ENCODE data around the gene GRWD1.
"Not testable (repeated sequence)": the region's sequence is repeated elsewhere in the genome, so short reads cannot be mapped to it uniquely, and the experiment has no call there.

The GRWD1 gene

DNA sequence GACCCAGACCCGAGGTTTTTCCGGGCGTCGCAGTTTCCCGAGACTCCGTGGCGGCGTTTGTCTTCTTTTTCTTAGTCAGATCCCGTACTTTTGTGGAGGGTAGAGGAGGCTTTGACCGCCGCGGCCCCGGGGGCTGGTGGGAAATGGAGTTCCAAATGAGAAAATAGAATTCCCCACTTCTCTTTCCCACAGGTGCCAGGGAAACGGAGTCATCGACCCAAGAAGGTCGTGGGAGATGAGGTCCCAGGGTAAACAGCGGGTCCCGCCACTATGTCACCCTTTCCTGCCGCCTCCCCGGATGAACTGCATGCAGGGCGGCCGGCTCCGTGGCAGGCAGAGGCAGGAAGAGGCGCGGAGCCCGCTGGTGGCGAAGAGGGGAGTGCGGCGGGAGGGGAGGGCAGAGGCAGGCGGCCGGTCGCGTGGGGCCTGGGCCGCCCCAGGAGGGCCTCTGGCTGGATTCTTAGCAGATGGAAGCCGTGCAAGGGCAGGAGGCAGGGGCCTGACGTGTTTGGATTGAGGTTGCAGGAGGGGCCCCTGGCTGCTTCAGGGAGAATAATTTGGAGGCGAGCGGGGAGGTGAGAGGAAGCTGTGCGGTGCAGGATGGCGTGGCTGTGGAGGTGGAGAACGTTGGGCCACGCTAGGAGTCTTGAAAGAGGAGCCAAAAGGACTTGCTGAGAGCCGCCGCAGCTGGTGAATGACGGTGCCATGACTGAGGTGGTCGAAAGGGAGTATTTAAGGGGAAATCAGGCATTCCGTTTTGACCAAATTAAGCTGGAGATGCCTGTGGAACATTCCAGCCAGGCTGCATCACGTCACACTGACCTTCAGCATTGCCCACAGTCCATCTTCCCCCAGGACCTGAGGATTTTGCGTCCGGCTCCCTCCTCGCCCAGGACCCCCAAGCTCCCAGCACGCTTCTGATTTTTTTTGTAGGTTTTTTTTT is 35.0 kb downstream of the GRWD1 start:
- DNase-seq, result no peak

DNA sequence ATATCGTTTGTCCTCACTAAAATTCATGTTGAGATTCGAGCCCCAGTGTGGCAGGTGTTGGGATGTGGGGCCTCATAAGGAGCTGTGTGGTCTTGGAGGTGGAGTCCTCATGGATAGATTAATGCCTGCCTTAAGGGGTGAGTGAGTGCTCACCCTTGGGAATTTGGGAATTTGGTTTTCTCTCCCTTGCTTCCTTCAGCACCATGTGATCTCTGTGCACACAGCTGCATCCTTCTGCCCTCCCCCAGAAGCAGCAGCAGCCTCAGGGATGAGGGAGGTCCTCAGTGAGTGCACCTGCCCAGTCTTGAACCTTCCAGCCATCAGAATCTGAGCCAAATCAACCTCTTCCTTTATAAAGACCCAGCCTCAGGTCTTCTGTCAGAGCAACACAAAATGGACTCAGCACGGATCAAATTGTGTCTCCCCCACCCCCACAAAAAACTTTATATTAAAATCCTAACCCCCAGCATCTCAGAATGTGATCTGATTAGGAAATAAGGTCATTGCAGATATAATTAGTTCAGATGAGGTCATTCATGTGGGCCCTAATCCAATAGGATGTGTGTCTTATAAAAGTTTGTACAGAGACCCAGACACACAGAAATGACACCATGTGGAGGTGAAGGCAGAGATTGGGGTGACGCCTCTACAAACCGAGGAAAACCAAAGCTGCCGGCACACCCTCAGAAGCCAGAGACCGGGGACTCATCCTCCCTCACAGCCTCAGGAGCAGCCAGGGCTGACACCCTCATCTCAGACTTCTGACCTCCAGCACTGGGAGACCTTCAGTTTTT is 36.3 kb downstream of the GRWD1 start:
- DNase-seq, result no peak

DNA sequence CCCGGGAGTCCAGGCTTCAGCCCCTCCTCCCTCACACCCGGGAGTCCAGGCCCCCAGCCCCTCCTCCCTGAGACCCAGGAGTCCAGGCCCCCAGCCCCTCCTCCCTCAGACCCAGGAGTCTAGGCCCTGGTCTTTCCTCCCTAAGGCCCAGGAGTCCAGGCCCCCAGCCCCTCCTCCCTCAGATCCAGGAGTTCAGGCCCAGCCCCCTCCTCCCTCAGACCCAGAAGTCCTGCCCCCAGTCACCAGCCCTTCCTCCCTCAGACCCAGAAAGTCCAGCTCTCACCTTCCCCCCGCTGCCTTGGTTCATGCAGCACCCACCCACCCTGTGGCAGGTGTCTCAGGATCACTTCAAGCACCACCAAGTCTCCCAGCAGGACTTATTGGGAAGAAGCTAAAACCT is 37.5 kb downstream of the GRWD1 start:
- no peak for DNase-seq

DNA sequence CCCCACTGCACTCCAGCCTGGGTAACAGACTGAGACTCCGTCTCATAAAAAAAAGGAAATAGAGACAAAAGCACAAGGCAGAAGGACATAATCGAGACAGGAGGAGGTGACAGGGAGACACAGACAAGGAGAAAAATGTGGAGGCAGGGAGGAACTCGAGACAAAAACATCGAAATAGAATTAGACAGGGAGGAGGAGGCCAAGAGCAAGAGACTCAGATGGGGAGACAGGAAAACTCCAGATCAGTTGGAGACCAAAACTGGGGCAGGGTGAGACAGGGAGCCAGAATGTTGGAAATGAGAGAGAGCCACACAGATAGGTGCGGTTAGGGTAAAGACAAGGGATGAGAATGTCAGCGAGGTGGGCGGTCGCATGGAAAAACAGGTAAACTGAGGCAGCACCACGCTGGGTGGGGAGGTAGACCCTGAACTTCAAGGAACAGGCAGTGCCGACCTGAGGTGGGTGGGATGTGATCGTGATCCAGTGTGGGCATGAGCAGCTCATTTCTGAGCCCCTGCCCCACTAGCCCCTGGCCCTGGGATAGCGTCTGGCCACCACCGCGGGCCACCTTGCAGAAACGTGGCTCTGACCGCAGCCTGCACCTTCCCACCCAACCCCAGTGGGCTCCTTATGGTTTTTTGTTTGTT is 38.6 kb downstream of the GRWD1 start:
- DNase-seq, result no peak

DNA sequence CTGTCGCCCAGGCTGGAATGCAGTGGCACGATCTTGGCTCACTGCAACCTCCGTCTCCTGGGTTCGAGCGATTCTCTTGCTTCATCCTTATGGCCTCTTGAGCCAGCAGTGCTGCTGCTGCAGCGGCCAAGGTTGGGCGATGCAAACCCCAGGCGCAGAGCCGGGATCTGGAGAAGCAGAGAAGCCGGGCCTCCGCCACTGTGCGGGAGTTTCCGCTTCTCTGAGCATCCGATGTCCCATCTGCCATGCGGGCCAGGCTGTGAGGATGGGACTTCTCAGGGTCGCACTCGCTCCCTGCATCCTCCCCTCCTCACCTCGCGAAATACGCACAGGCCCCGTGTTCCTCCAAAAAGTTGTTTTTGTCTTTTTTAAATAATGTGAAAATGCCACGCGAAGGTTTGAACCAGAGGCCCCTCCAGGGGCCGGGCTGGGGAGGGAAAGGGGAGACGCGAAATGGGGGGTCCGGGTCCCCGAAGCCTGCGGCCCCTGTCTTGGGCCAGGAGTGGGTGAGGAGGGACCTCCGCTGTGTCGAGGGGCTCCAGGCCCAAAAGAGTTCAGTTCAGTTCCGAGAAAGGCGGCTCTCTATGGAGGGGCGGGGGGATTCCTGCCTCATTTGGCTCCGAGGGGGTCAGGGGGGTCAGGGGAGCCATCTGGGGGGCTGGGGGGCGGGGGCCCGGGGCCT is 39.3 kb downstream of the GRWD1 start:
- DNase-seq, result no peak

DNA sequence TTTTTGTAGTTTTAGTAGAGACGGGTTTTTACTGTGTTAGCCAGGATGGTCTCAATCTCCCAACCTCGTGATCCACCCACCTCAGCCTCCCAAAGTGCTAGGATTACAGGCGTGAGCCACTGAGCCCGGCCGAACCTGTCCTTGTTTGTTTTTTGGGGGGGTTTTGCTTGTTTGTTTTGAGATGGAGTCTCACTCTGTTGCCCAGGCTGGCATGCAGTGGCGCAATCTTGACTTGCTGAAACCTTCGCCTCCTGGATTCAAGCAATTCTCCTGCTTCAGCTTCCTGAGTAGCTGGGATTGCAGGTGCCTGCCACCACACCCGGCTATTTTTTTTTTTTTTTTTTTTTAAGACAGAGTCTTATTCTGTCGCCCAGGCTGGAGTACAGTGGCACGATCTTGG is 40.9 kb downstream of the GRWD1 start:
- not testable (repeated sequence) for DNase-seq

DNA sequence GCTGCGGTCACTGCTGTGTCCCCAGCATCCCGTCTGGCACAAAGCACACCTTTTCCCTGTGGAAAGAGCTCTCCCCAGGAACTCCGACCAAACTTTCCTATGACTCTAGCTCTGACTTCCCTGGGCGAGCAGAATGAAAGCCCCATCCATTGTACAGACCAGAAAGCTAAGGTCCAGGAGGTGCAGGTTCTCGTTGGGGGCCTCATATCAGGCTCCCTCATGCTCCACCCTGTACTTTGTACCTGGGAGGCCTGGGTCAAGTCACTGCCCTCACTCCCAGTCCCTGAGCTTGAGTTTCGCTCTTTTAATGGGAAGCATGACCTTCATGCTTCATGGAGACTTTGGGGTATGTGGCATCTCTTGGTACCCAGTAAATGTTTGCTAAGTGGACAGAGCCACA is 41.8 kb downstream of the GRWD1 start:
- no peak for DNase-seq

DNA sequence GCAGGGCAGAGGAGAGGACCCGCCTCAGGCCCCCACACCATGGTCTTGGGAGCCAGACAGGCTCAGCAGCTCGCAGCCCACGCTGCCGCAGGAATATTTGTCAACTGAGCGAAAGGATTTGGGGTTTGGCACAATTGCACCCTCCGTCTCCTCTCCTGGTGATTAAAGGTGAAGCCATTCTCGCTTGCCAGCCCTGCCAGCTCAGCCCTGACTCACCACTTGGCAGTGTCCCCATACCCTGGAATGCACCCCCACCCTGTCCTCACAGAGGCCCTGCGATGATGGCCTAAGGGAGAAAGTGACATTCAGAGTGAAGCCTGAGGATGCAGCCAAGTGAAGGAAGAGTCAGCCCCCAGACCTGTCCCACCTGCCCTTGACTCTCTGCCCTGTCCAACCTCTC is 42.2 kb downstream of the GRWD1 start:
- no peak for DNase-seq

DNA sequence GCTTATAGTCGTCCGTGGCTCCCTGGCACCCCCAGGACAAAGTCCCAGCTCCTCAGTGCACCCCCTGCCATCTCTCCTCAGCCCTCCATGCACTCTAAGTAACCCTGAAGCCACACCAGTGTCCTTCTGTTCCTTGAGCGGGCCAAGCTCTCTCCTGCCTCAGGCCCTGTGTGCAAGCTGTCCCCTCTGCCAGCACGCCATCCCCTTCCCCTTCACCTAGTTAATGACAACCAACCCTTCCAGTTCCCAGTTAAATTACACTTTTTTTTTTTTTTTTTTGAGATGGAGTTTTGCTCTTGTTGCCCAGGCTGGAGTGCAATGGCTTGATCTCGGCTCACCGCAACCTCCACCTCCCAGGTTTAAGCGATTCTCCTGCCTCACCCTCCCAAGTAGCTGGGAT is 42.7 kb downstream of the GRWD1 start:
- DNase-seq, result not testable (repeated sequence)

DNA sequence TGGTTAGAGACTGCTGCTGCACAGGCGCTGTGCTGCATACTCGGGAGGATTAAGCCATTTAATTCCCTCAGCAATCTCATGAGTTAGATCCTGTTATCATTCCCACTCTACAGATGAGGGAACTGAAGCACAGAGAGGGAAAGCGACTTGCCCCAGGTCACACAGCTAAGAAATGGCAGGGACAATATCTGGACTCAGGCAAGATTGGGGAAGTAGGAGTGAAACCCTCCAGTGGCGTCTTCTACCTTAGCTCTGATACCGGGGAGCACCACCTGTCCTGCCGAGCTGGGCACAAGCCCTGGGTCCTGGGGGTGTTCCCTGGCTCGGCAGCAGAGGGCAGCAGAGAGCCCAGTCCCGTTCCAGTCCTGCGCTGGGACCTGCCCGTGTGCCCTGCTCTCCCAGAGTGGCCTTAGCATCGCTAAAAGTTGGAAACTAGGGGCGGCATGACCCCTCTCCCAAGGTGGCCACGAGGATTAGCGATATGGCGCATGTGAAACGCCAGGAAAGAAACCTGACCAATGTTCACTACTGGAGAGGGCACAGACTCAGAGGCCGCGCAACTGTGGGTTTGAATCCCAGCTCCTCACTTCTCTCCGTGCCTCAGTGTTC is 43.9 kb downstream of the GRWD1 start:
- peak; percentile 4 for DNase-seq

DNA sequence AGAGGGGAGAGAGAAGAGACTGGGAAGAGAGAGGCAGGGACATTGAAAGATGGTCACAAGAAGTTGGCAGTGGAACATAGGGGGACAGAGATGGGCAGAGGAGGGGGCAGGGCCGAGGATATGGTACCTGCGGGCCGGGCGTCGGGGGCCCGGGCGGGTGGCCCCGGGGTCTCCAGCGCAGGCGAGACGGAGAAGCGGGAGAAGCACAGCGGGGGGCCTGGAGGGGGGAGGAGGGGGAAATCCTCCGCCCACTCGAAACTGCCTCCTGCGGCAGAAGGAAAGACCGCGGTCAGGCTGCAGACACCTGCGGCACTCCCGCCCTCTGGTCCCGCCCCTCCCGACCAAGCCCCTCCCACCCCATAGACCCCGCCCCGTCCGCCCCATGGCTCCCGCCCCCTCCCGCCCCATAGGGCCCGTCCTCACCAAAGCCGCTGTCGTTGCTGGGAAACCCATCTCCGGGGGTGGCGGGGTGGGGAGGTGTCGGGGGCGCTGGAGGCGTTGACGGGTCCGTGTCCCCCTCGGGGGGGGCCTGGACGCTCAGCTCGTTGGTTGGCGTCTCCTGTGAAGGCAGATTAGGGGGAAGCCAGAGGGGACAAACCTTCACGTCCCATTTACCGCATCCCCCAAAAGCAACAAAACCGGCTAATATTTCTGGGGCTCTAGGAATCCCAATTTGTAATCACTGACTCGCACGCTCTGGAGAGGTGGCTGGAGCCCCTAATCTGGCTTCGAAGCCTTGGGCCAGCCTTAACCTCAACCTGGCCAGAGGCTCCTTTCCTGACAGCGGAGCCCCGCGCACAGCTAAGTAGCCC is 45.4 kb downstream of the GRWD1 start:
- DNase-seq, result peak; percentile 8

DNA sequence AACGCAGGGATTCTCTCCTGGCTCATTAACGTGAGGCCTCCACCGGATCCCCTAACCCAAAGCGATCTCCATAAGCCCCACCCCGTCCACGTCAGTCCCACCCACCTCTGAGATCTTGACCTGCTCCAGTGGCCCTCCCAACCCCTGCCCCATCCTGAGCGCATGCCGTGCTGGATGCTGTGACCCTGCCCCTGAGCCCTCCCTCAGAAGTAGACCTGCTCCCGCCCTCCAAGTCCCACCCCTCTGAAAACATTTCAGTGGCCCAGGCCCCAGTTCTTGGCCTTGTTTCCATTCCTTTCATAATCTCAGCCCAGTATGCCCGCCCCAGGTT is 46.0 kb downstream of the GRWD1 start:
- DNase-seq, result no peak

DNA sequence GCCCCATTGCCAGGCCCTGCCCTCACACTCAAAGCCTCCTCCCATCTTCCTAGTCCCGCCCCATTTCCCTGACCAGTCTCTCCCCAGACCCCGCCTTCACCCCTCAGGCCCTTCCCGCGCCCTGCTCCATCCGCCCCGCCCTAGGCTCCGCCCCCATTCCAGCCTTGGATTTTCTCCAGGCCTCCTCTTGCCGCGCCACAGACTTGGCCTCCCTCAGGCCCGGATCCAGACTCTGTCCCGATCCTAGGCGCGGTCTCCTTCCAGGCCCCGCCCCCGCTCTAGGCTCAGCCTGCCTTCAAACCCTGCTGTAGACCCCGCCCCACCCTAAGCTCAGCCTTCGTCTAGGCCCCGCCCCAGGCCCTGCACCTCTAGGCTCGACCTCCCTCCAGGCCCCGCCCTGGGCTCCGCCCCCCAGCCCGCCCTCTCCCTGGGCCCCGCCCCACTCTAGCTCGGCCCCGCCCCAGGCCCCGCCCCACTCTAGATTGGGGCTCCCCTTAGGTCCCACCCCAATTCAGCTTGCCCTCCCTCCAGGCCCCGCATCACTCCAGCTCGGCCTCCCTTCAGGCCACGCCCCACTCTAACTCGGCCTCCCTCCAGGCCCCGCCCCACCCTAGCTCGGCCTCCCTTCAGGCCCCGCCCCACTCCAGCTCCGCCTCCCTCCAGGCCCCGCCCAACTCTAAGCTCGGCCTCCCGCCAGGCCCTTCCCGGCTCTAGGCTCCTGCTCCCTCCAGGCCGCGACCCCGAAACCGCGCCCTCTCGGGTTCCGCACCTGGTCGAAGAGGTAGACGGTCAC is 47.3 kb downstream of the GRWD1 start:
- peak; percentile 94 for DNase-seq

DNA sequence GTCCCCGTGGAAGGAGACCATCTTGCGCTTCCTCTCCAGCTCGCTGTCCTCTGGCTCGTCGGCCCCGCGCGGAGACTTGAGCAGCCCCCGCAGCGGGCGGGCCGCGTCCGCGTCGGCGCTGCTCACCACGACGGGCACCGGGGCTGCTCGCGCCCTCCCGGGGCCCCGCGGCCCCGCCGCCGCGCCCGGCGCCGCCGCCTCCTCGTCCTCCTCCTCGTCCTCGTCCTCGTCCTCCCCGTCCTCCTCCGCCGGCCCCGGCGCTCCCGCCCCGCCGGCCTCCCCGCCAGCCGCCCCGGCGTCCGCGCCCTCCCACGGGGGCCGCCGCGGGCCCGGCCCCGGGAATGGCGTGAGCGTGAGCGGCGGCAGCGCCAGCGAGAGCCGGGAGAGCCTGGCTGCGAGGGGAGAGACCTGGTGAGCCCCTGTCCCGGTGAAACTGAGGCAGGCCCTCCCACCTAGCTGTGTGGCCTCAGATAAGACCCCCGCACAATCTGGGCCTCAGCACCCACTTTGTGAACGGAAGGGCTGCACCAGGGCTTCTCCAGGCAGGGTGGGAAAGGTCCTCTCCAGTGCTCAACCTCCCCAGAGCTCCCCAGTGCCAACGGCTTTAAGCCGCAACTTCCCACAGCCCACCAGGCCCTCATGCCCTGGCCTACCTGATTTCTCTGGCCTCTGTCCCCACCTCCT is 48.1 kb downstream of the GRWD1 start:
- DNase-seq, result no peak

DNA sequence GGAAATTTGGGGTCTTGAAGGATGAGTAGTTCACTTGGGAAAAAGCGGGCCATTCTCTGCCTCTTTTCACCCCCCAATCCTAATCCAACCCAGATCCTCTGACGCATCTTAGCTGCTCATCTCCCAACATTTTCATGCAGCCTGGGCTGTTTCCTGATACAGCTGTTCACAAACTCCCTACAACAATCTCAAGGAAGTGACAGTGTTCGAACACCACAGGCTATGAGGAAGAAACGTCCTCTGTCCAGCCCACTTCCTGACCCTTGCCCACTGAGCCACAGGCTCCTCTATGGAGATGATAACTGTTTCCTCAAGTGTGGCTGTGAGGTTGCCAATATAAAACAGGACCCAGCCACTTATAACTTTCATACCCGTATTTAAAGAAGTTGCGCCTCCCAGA is 49.6 kb downstream of the GRWD1 start:
- no peak for DNase-seq

DNA sequence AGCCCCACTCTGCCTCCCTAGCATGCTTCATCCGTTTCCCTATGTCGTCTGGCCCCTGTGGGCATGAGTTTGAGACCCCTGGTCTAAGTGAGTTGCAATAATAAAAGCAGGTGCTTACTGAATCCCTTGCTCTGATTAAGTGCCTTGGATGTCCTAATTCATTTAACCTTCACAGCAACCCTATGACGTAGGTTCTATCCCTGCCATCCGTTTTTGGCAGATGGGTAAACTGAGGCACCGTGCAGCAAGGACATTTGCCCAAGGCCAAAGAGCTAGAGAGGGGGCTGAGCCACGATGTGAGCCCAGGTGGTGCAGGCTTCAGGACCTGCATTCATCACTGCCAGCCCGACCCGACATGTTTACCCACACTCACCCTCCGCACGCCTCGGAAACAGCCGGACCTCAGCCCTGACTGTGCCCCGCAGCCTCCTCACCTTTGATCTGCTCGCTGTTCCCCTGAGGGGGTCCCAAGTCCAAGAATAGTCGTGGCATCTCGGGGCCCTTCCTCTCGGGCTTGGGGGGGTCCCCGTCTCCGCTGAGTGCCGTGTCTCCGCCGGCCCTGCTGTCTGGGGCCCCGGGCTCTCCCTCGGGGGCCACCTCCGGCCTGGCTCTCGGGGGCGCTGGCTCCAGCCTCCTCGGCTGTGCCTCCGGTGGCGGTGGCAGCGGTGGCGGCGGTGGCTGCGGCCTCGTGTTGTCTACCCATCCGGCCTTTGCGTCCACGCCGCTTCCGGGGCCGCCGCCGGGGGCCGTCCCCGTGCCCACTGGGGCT is 51.4 kb downstream of the GRWD1 start:
- DNase-seq, result no peak

DNA sequence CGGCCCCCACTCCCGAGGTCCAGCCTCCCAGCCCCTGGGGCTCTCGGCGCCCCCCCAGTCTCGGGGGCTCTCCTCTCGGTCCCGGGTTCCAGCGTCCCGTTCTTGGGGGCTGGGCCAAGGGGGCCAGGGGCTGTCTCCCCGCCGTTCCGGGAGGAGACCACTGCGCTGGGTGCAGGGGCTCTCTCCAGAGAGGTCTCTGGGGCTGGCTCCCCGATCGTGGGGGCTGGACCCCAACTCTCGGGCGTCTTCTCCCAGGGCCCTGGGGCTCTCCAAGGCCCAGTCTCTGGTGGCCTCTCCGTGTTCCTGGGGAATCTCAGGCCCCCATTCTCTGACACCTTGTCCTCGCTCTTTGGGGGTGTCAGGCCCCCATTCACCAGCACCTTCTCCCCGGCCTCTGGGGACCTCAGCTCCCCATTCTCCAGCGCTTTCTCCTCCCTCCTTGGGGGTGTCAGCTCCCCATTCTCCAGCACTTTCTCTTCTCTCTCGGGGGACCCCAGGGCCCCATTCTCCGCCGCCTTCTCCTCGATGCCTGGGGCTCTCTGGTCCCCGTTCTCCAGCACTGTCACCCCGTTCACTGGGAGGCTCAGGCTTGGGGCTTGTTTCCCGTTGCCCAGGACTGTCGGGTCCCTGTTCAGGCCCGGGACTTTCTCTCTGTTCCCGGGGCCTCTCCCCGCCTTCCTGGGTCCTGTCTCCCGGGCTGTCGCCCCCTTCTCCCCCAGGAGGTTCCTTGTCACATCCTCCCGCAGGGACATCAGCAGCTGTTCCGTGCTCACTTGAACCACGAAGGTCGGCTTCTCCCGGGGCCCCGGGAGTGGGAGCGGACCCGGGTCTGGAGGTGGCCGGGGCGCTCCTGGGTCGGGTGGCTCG is 52.2 kb downstream of the GRWD1 start:
- no peak for DNase-seq

DNA sequence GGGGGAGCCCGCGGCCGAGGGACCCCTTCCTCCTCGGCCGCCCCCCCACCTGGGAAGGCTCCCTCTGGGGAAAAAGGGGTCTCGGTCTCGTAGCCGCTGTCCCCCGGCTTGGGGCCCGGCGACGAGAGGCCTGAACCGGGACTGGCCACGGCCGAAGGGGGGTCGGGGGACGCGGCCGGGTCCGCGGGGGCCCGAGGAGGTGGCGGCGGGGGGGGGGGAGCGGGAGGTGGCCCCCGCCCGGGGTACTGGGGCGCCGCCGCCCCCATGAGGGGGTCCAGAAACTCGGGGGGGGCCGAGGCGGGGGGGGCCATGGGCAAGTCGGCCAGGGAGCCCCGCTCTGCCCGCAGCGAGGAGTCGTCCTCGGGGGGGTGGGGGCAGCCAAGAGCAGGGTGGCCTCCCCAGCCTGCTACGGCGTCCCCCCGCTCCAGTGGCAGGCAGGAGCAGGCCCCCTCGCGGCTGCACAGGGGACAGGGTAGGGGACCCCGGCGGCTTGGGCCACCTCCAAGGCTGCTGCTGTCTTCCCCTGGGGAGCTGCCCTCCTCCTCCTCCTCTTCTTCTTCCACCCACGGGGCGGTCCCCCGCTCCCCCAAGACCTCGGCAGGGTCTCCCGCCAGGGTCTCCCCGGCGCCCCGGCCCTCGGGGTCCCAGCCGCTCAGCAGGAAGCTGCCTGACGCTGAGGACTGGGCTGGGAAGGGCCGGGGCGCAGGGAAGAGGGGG is 53.0 kb downstream of the GRWD1 start:
- DNase-seq, result no peak

Measured in NCI-H2227 treated with DMSO at 0.1 percent for 48 hours (cell line).